ENCODE data around the gene EPN1.

EPN1 gene

GRCh38 chr19:55673889-55674288, 1.1 kb upstream of the EPN1 start:
- no peak overlapping the region for H3K14ac ChIP-seq (ENCODE audit: low read length)
- H3K4me2 ChIP-seq (ENCODE audit: insufficient read depth, low read length, poor library complexity, severe bottlenecking), result no peak overlapping the region
- H3K27ac ChIP-seq (replicated peaks; ENCODE audit: low read length), result no peak overlapping the region
- no peak for DNase-seq (ENCODE audit: low spot score)
- peaks cover 35 to 70% of the 10 kb centered on the region in 2 donors for H3K36me3 ChIP-seq (replicated peaks in 1 of 2; ENCODE audit: control insufficient read depth in 2 of 2, insufficient read depth in 2 of 2, low read length in 2 of 2)
- no peak overlapping the region for H3K18ac ChIP-seq (ENCODE audit: low read length)
- H2BK15ac ChIP-seq (ENCODE audit: low read length), result no peak overlapping the region
- H3K23ac ChIP-seq (ENCODE audit: low read depth, low read length, poor library complexity), result no peak overlapping the region
- H4K91ac ChIP-seq (ENCODE audit: low read depth, low read length, poor library complexity), result no peak overlapping the region
- H2BK5ac ChIP-seq (ENCODE audit: low read length), result no peak overlapping the region
- H3K4me3 ChIP-seq (ENCODE audit: low read length in 2 of 2), result peak overlapping the region in 1 of 2 donors; percentile 92
- H3K4ac ChIP-seq (ENCODE audit: low read length), result no peak overlapping the region
- H2BK120ac ChIP-seq (ENCODE audit: low read depth, low read length), result no peak overlapping the region
- no CpG with 5 or more reads among the region's 15 CpGs for WGBS, 2 donors (ENCODE audit: extremely low coverage in 2 of 2, insufficient read length in 2 of 2, insufficient replicate concordance in 1 of 2)
- H3K4me1 ChIP-seq (ENCODE audit: control insufficient read depth in 2 of 2, insufficient read depth in 1 of 2, low read depth in 1 of 2, low read length in 2 of 2), result peaks cover 8 to 23% of the 10 kb centered on the region in 2 donors
- no peak overlapping the region for H2AFZ ChIP-seq (ENCODE audit: low read length)
- H2AK5ac ChIP-seq (ENCODE audit: low read depth, low read length), result no peak overlapping the region
- no peaks in the 10 kb centered on the region for H3K9me3 ChIP-seq (replicated peaks in 1 of 2; ENCODE audit: control insufficient read depth in 2 of 2, insufficient read depth in 1 of 2, low read depth in 1 of 2, low read length in 2 of 2)
- no peaks in the 10 kb centered on the region for H3K27me3 ChIP-seq (ENCODE audit: control insufficient read depth in 3 of 3, insufficient read depth in 3 of 3, low read depth in 1 of 3, low read length in 3 of 3)
- no peak overlapping the region for H4K8ac ChIP-seq (ENCODE audit: low read depth, low read length)
- no peak overlapping the region for H3K9ac ChIP-seq (ENCODE audit: low read depth, low read length, poor library complexity)
- peaks cover 17% of the 10 kb centered on the region for H3K79me1 ChIP-seq (ENCODE audit: low read depth, low read length)
- no peak overlapping the region for H2BK12ac ChIP-seq (ENCODE audit: low read length)

GRCh38 chr19:55674459-55674840, 576 bp upstream of the EPN1 start:
- no peaks in the 10 kb centered on the region for H3K27me3 ChIP-seq (ENCODE audit: control insufficient read depth in 3 of 3, insufficient read depth in 3 of 3, low read depth in 1 of 3, low read length in 3 of 3)
- peak overlapping the region; percentile 52 for H3K4me2 ChIP-seq (ENCODE audit: insufficient read depth, low read length, poor library complexity, severe bottlenecking)
- H4K91ac ChIP-seq (ENCODE audit: low read depth, low read length, poor library complexity), result no peak overlapping the region
- peaks cover 19% of the 10 kb centered on the region for H3K79me1 ChIP-seq (ENCODE audit: low read depth, low read length)
- no peak overlapping the region for H3K27ac ChIP-seq (replicated peaks; ENCODE audit: low read length)
- H3K36me3 ChIP-seq (replicated peaks in 1 of 2; ENCODE audit: control insufficient read depth in 2 of 2, insufficient read depth in 2 of 2, low read length in 2 of 2), result peaks cover 35 to 70% of the 10 kb centered on the region in 2 donors
- H3K4ac ChIP-seq (ENCODE audit: low read length), result no peak overlapping the region
- H3K4me3 ChIP-seq (ENCODE audit: low read length in 2 of 2), result peak overlapping the region; percentile 83 to 92
- H3K18ac ChIP-seq (ENCODE audit: low read length), result no peak overlapping the region
- no peak overlapping the region for H3K14ac ChIP-seq (ENCODE audit: low read length)
- no peak overlapping the region for H2BK5ac ChIP-seq (ENCODE audit: low read length)
- no peak overlapping the region for H2AK5ac ChIP-seq (ENCODE audit: low read depth, low read length)
- peak overlapping the region; percentile 62 for H2AFZ ChIP-seq (ENCODE audit: low read length)
- H3K9me3 ChIP-seq (replicated peaks in 1 of 2; ENCODE audit: control insufficient read depth in 2 of 2, insufficient read depth in 1 of 2, low read depth in 1 of 2, low read length in 2 of 2), result no peaks in the 10 kb centered on the region
- H2BK15ac ChIP-seq (ENCODE audit: low read length), result no peak overlapping the region
- no CpG with 5 or more reads among the region's 17 CpGs for WGBS, 2 donors (ENCODE audit: extremely low coverage in 2 of 2, insufficient read length in 2 of 2, insufficient replicate concordance in 1 of 2)
- no peak for DNase-seq (ENCODE audit: low spot score)
- no peak overlapping the region for H3K23ac ChIP-seq (ENCODE audit: low read depth, low read length, poor library complexity)
- peaks cover 8 to 23% of the 10 kb centered on the region in 2 donors for H3K4me1 ChIP-seq (ENCODE audit: control insufficient read depth in 2 of 2, insufficient read depth in 1 of 2, low read depth in 1 of 2, low read length in 2 of 2)
- no peak overlapping the region for H4K8ac ChIP-seq (ENCODE audit: low read depth, low read length)
- no peak overlapping the region for H2BK12ac ChIP-seq (ENCODE audit: low read length)
- H3K9ac ChIP-seq (ENCODE audit: low read depth, low read length, poor library complexity), result peak overlapping the region; percentile 89
- no peak overlapping the region for H2BK120ac ChIP-seq (ENCODE audit: low read depth, low read length)

- Histone ChIP-seq H3K4me1 (ENCODE audit: control insufficient read depth in 2 of 2, insufficient read depth in 1 of 2, low read depth in 1 of 2, low read length in 2 of 2) (peaks cover 4 to 23% of the 10 kb centered on the region in 2 donors), H4K91ac (ENCODE audit: low read depth, low read length, poor library complexity) (no peak overlapping the region), H3K4me3 (ENCODE audit: low read length in 2 of 2) (peak overlapping the region; percentile 92 to 98), H3K18ac (ENCODE audit: low read length) (no peak overlapping the region), H4K8ac (ENCODE audit: low read depth, low read length) (no peak overlapping the region), H3K14ac (ENCODE audit: low read length) (no peak overlapping the region), H2BK120ac (ENCODE audit: low read depth, low read length) (no peak overlapping the region), H3K27me3 (ENCODE audit: control insufficient read depth in 3 of 3, insufficient read depth in 3 of 3, low read depth in 1 of 3, low read length in 3 of 3) (no peaks in the 10 kb centered on the region), H3K79me1 (ENCODE audit: low read depth, low read length) (peaks cover 20% of the 10 kb centered on the region), H3K27ac (replicated peaks; ENCODE audit: low read length) (no peak overlapping the region), H3K23ac (ENCODE audit: low read depth, low read length, poor library complexity) (no peak overlapping the region), H3K9ac (ENCODE audit: low read depth, low read length, poor library complexity) (peak overlapping the region; percentile 99), H3K9me3 (replicated peaks in 1 of 2; ENCODE audit: control insufficient read depth in 2 of 2, insufficient read depth in 1 of 2, low read depth in 1 of 2, low read length in 2 of 2) (no peaks in the 10 kb centered on the region), H2BK5ac (ENCODE audit: low read length) (no peak overlapping the region), H2BK15ac (ENCODE audit: low read length) (no peak overlapping the region), H2AFZ (ENCODE audit: low read length) (peak overlapping the region; percentile 88), H3K4ac (ENCODE audit: low read length) (no peak overlapping the region), H3K36me3 (replicated peaks in 1 of 2; ENCODE audit: control insufficient read depth in 2 of 2, insufficient read depth in 2 of 2, low read length in 2 of 2) (peaks cover 33 to 70% of the 10 kb centered on the region in 2 donors), H2AK5ac (ENCODE audit: low read depth, low read length) (no peak overlapping the region), H3K4me2 (ENCODE audit: insufficient read depth, low read length, poor library complexity, severe bottlenecking) (peak overlapping the region; percentile 84), H2BK12ac (ENCODE audit: low read length) (no peak overlapping the region)
- WGBS, 2 donors (ENCODE audit: extremely low coverage in 2 of 2, insufficient read length in 2 of 2, insufficient replicate concordance in 1 of 2), result no CpG with 5 or more reads among the region's 16 CpGs
- no peak for DNase-seq (ENCODE audit: low spot score)
Observed at GRCh38 chr19:55675661-55676354, 782 bp downstream of the EPN1 start.

GRCh38 chr19:55676383-55676782, 1.4 kb downstream of the EPN1 start:
- no peaks in the 10 kb centered on the region for H3K27me3 ChIP-seq (ENCODE audit: control insufficient read depth in 3 of 3, insufficient read depth in 3 of 3, low read depth in 1 of 3, low read length in 3 of 3)
- H3K14ac ChIP-seq (ENCODE audit: low read length), result no peak overlapping the region
- H3K4me3 ChIP-seq (ENCODE audit: low read length in 2 of 2), result peak overlapping the region in 1 of 2 donors; percentile 92
- H2AK5ac ChIP-seq (ENCODE audit: low read depth, low read length), result no peak overlapping the region
- H2BK12ac ChIP-seq (ENCODE audit: low read length), result no peak overlapping the region
- no peak overlapping the region for H4K91ac ChIP-seq (ENCODE audit: low read depth, low read length, poor library complexity)
- no peak overlapping the region for H4K8ac ChIP-seq (ENCODE audit: low read depth, low read length)
- H2AFZ ChIP-seq (ENCODE audit: low read length), result no peak overlapping the region
- no peaks in the 10 kb centered on the region for H3K9me3 ChIP-seq (replicated peaks in 1 of 2; ENCODE audit: control insufficient read depth in 2 of 2, insufficient read depth in 1 of 2, low read depth in 1 of 2, low read length in 2 of 2)
- H3K23ac ChIP-seq (ENCODE audit: low read depth, low read length, poor library complexity), result no peak overlapping the region
- peaks cover 18% of the 10 kb centered on the region for H3K79me1 ChIP-seq (ENCODE audit: low read depth, low read length)
- H2BK120ac ChIP-seq (ENCODE audit: low read depth, low read length), result no peak overlapping the region
- no peak overlapping the region for H3K27ac ChIP-seq (replicated peaks; ENCODE audit: low read length)
- H3K36me3 ChIP-seq (replicated peaks in 1 of 2; ENCODE audit: control insufficient read depth in 2 of 2, insufficient read depth in 2 of 2, low read length in 2 of 2), result peaks cover 35 to 71% of the 10 kb centered on the region in 2 donors
- H3K9ac ChIP-seq (ENCODE audit: low read depth, low read length, poor library complexity), result no peak overlapping the region
- peaks cover 3 to 23% of the 10 kb centered on the region in 2 donors for H3K4me1 ChIP-seq (ENCODE audit: control insufficient read depth in 2 of 2, insufficient read depth in 1 of 2, low read depth in 1 of 2, low read length in 2 of 2)
- no peak overlapping the region for H2BK5ac ChIP-seq (ENCODE audit: low read length)
- H3K4me2 ChIP-seq (ENCODE audit: insufficient read depth, low read length, poor library complexity, severe bottlenecking), result no peak overlapping the region
- H3K4ac ChIP-seq (ENCODE audit: low read length), result no peak overlapping the region
- DNase-seq (ENCODE audit: low spot score), result no peak
- no peak overlapping the region for H3K18ac ChIP-seq (ENCODE audit: low read length)
- WGBS, 2 donors (ENCODE audit: extremely low coverage in 2 of 2, insufficient read length in 2 of 2, insufficient replicate concordance in 1 of 2), result no CpG with 5 or more reads among the region's 5 CpGs
- H2BK15ac ChIP-seq (ENCODE audit: low read length), result no peak overlapping the region

Measured in neuronal stem cell (in vitro differentiated cells).